Activated naive CD8-positive, alpha-beta T cell (primary cell): ENCODE data around the gene ANKMY1.
"Not testable (repeated sequence)": the region's sequence is repeated elsewhere in the genome, so short reads cannot be mapped to it uniquely, and the experiment has no call there.

ENCODE experiments used
- H3K27ac Mint-ChIP-seq: one replicate; pipeline ENCODE4 v1.8.0; 2021; ENCODE audit warnings: mixed read lengths
- H3K27me3 Mint-ChIP-seq: one replicate; pipeline ENCODE4 v1.8.0; 2021; ENCODE audit warnings: mixed read lengths
- H3K36me3 Mint-ChIP-seq: one replicate; pipeline ENCODE4 v1.8.0; 2021; ENCODE audit warnings: mixed read lengths
- H3K4me1 Mint-ChIP-seq: one replicate; pipeline ENCODE4 v1.8.0; 2021; ENCODE audit warnings: low read depth, mixed read lengths
- H3K4me3 Mint-ChIP-seq: one replicate; pipeline ENCODE4 v1.8.0; 2021; ENCODE audit warnings: mild to moderate bottlenecking, mixed read lengths
- H3K9me3 Mint-ChIP-seq: one replicate; pipeline ENCODE4 v1.8.0; 2021; ENCODE audit warnings: low read depth, mixed read lengths

Gene ANKMY1

GRCh38 chr2:240498171-240498957 is 59.4 kb downstream of the ANKMY1 start:
- Mint-ChIP-seq H3K27ac (no peak overlapping the region), H3K36me3 (peaks cover 29% of the 10 kb centered on the region), H3K4me3 (no peak overlapping the region), H3K9me3 (no peaks in the 10 kb centered on the region), H3K27me3 (no peaks in the 10 kb centered on the region), H3K4me1 (no peaks in the 10 kb centered on the region)

DNA sequence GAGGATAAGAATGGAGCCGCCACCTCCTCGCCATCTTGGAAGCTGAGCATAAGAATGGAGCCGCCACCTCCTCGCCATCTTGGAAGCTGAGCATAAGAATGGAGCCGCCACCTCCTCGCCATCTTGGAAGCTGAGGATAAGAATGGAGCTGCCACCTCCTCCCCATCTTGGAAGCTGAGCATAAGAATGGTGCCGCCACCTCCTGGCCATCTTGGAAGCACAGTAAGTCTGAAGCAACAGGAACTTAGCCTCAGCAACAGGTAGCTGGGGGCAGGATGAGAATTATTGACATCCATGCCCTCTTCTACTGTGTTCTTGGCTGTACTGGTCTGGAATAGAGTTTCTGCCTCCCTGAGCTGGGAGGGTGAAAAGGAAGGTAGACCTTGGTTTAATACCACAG is 60.7 kb downstream of the ANKMY1 start:
- H3K4me3 Mint-ChIP-seq, H3K9me3 Mint-ChIP-seq, H3K27ac Mint-ChIP-seq, H3K4me1 Mint-ChIP-seq, H3K27me3 Mint-ChIP-seq: not testable (repeated sequence)
- peaks cover 33% of the 10 kb centered on the region for H3K36me3 Mint-ChIP-seq

GRCh38 chr2:240494942-240495341 is 62.8 kb downstream of the ANKMY1 start:
- H3K36me3 Mint-ChIP-seq, result peaks cover 38% of the 10 kb centered on the region
- H3K9me3 Mint-ChIP-seq, H3K4me3 Mint-ChIP-seq, H3K27me3 Mint-ChIP-seq, H3K4me1 Mint-ChIP-seq, H3K27ac Mint-ChIP-seq: not testable (repeated sequence)

DNA sequence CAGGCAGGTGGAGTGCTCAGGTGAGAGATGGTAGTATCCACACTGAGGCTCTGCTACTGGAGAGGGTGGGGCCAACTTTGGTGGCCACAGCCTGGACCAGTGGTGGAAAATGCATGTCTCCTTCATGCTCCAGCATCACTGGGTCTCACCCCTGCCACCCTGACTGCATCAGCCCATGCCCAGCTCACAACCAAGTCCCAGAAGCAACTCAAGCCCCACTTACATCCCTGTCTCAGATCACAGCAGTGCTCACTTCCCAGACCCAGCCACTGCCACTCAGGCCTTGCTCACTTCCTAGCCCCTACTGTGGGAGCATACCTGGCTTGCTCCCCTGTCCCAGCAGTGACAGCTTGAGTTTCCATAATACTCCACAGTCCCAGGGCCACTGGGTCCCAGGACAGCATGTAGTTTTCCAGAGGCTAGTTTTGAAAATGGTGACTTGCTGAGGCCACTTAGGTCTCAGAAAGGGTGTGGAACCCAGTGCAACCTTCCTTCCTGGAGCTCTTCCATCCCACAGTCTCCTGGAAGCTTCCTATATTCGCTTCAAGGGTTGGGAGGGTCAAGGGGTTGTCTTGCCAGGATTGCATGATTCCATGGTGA is 63.5 kb downstream of the ANKMY1 start:
- H3K4me1 Mint-ChIP-seq, result no peaks in the 10 kb centered on the region
- H3K36me3 Mint-ChIP-seq, result peaks cover 42% of the 10 kb centered on the region
- H3K9me3 Mint-ChIP-seq, result peaks cover 12% of the 10 kb centered on the region
- H3K4me3 Mint-ChIP-seq, result no peak overlapping the region
- no peak overlapping the region for H3K27ac Mint-ChIP-seq
- H3K27me3 Mint-ChIP-seq, result no peaks in the 10 kb centered on the region

DNA sequence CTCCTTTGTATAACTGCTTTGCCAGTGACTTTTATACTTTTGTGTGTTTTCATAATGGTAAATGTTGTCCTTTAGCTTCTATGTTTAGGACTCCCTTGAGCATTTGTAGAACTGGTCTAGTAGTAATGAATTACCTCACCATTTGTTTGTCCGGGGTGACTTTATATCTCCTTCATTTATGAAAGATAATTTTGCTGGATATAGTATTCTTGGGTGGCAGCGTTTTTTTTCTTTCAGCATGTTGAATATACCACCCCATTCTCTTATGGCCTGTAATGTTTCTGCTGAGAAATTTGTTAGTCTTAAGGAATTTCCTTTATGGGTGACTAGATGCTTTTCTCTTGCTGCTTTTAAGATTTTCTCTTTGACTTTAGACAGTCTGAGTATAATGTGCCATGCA is 66.3 kb downstream of the ANKMY1 start:
- no peaks in the 10 kb centered on the region for H3K4me1 Mint-ChIP-seq
- H3K36me3 Mint-ChIP-seq, result peaks cover 42% of the 10 kb centered on the region
- no peaks in the 10 kb centered on the region for H3K27me3 Mint-ChIP-seq
- no peak overlapping the region for H3K27ac Mint-ChIP-seq
- H3K9me3 Mint-ChIP-seq, result peaks cover 27% of the 10 kb centered on the region
- no peak overlapping the region for H3K4me3 Mint-ChIP-seq

- Mint-ChIP-seq H3K27ac (no peak overlapping the region), H3K4me3 (no peak overlapping the region)
Measured at GRCh38 chr2:240482141-240482540, 75.6 kb downstream of the ANKMY1 start.

GRCh38 chr2:240481720-240482119 is 76.1 kb downstream of the ANKMY1 start:
- Mint-ChIP-seq H3K4me3 (no peak overlapping the region), H3K36me3 (peaks cover 10% of the 10 kb centered on the region), H3K4me1 (no peaks in the 10 kb centered on the region), H3K9me3 (no peaks in the 10 kb centered on the region), H3K27ac (no peak overlapping the region), H3K27me3 (no peaks in the 10 kb centered on the region)

More at GRCh38 chr2:240482141-240482540, 75.6 kb downstream of the ANKMY1 start:
- Mint-ChIP-seq H3K27me3 (no peaks in the 10 kb centered on the region), H3K9me3 (peaks cover 4% of the 10 kb centered on the region), H3K36me3 (peaks cover 13% of the 10 kb centered on the region), H3K4me1 (no peaks in the 10 kb centered on the region)

- Mint-ChIP-seq H3K27me3 (no peaks in the 10 kb centered on the region), H3K27ac (no peak overlapping the region), H3K4me1 (no peaks in the 10 kb centered on the region), H3K36me3 (peaks cover 14% of the 10 kb centered on the region), H3K9me3 (no peaks in the 10 kb centered on the region), H3K4me3 (no peak overlapping the region)
Measured at GRCh38 chr2:240480834-240481623, 76.8 kb downstream of the ANKMY1 start.

DNA sequence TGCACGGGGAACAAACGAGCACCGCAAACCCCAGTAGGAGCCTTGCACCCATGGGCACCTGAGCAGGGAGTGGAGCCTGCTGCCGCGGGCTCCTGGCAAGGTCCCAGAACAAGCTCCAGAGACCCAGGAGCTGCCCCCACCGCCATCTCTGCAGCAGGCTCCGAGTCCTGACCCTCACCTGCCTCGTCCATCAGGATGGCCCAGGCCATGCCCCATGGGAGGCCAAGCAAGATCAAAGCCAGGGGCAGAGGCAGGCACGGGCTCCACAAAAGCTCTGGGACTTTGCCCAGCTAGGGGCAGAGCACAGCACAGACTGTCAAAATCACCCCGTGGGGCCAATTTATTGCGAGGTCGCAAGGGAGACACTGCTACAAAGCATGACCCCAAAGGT is 78.7 kb downstream of the ANKMY1 start:
- H3K36me3 Mint-ChIP-seq, result peaks cover 13% of the 10 kb centered on the region
- no peaks in the 10 kb centered on the region for H3K27me3 Mint-ChIP-seq
- no peak overlapping the region for H3K27ac Mint-ChIP-seq
- no peak overlapping the region for H3K4me3 Mint-ChIP-seq
- peaks cover 3% of the 10 kb centered on the region for H3K9me3 Mint-ChIP-seq
- H3K4me1 Mint-ChIP-seq, result no peaks in the 10 kb centered on the region

DNA sequence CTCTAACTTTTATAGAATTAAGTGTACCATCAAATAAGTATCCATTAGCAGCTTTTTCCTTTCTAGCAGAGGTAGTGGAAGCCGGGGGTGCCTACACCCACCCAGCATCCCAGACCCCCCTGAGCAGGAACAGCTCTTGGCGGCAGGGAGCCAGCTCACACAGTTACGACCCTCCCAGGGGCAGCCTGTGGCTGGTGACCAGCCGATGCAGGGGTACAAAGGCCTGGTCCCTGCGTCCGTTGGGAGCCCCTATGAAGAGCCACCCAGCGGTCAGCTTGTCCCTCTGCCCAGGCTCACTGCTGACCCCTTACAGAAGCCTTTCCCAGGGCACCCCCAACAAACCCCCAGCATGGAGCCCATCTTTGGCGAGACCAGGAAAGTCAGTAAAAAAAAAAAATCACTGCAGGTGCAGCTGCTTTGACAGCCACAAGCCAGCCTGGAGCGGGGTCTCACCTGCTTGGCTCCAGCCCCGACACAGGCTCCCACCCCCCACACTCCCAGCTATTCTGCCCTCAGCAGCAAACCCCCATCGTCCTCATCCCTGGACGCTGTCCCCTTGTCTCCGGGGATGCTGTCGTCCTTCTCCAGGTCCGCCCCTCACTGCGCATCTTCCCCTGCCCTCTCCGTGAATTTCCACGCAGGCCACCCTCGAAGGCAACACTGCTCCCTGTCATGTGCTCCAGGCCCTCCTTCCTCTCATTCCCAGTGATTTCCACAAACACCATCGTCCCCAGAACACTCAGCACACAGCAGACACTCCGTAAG is 79.3 kb downstream of the ANKMY1 start:
- no peaks in the 10 kb centered on the region for H3K4me1 Mint-ChIP-seq
- peaks cover 17% of the 10 kb centered on the region for H3K36me3 Mint-ChIP-seq
- no peak overlapping the region for H3K4me3 Mint-ChIP-seq
- H3K27ac Mint-ChIP-seq, result no peak overlapping the region
- H3K9me3 Mint-ChIP-seq, result peaks cover 6% of the 10 kb centered on the region
- no peaks in the 10 kb centered on the region for H3K27me3 Mint-ChIP-seq

- Mint-ChIP-seq H3K9me3 (peaks cover 10% of the 10 kb centered on the region), H3K36me3 (peaks cover 21% of the 10 kb centered on the region), H3K27me3 (no peaks in the 10 kb centered on the region), H3K4me1 (no peaks in the 10 kb centered on the region), H3K27ac (no peak overlapping the region), H3K4me3 (no peak overlapping the region)
Measured at GRCh38 chr2:240477916-240478315, 79.9 kb downstream of the ANKMY1 start.

DNA sequence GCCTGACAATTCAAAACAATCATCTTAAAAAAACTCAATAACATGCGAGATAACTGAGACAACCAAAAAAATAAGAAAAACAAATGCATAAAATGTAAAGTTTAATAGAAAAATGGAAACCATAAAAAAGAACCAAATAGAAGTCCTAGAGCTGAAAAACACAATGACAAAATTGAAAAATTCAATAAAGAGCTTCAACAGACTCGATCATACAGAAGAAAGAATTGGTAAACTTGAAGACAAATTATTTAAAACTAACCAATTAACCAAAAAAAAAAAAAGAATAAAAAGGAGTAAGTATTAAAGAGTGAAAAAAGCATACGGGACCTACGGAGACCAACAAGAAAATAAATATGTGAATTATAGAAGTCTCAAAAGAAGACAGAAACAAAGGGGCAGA is 84.6 kb downstream of the ANKMY1 start:
- Mint-ChIP-seq H3K4me1 (no peaks in the 10 kb centered on the region), H3K9me3 (peaks cover 10% of the 10 kb centered on the region), H3K36me3 (peaks cover 20% of the 10 kb centered on the region), H3K4me3 (no peak overlapping the region), H3K27me3 (no peaks in the 10 kb centered on the region), H3K27ac (no peak overlapping the region)

DNA sequence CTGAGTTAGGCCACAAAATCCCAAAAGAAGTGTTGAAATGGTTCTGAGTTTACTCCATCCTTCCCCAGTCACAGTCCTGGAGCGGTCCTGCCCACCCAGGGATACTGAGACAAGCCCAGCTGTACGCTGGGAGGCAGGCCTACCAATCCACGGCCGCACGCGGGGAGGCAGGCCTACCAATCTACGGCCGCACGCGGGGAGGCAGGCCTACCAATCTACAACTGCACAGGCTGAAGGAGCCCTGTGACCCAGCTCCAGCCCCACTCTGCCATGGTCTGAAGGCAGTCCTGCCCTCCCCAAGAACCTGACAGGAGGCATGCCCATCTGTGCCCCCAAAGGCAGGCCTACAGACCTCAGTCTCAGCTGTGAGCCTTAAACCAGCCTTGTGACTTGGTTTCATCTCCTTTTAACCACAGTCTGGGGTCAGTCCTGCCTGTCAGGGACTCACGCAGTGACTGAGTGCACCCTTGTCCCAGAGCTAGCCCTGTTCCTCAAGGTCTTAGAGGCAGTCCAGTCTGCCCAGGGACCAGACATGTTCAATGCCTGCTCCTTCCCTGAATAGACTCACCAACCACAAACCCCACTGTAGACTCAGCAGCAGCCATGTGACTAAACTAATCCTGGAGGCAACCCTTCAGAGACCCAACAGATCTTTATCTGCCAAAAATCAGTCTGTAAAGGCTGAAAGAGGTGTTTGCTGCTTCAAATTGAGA is 85.6 kb downstream of the ANKMY1 start:
- Mint-ChIP-seq H3K27ac (no peak overlapping the region), H3K27me3 (no peaks in the 10 kb centered on the region), H3K4me1 (no peaks in the 10 kb centered on the region), H3K9me3 (peaks cover 10% of the 10 kb centered on the region), H3K4me3 (no peak overlapping the region), H3K36me3 (peaks cover 18% of the 10 kb centered on the region)

- Mint-ChIP-seq H3K9me3 (peaks cover 8% of the 10 kb centered on the region), H3K36me3 (peaks cover 14% of the 10 kb centered on the region), H3K4me3 (no peak overlapping the region), H3K4me1 (no peaks in the 10 kb centered on the region), H3K27ac (no peak overlapping the region), H3K27me3 (no peaks in the 10 kb centered on the region)
Measured at GRCh38 chr2:240469740-240470139, 88.0 kb downstream of the ANKMY1 start.
